Mesothelial cell of epicardium (in vitro differentiated cells): Measurements from ENCODE around the gene FBXO10. TPM values are rescaled to one million over a fixed set of nuclear protein-coding genes. Genes with fewer than 3 reads are reported as not detected.
A peak's percentile ranks its signal among the peaks of the same experiment; 100 is the strongest.

Experiments
- DNase-seq, 2 experiments: peaks; one replicate each; pipeline ENCODE4 v3.0.0; 2021; ENCODE audit warnings: low spot score in 2 of 2; ENCODE audit not compliant: unreplicated experiment in 2 of 2
- H3K27ac Mint-ChIP-seq: 2 replicates; pipeline ENCODE4 v1.8.0; 2021; ENCODE audit warnings: mixed read lengths
- H3K27me3 Mint-ChIP-seq: 2 replicates; pipeline ENCODE4 v1.8.0; 2021; ENCODE audit warnings: low read depth, mixed read lengths
- H3K36me3 Mint-ChIP-seq: 2 replicates; pipeline ENCODE4 v1.8.0; 2021; ENCODE audit warnings: mixed read lengths
- H3K4me1 Mint-ChIP-seq: 2 replicates; pipeline ENCODE4 v1.8.0; 2021; ENCODE audit warnings: mixed read lengths
- H3K4me3 Mint-ChIP-seq: 2 replicates; pipeline ENCODE4 v1.8.0; 2021; ENCODE audit warnings: mild to moderate bottlenecking, moderate library complexity, mixed read lengths
- H3K9me3 Mint-ChIP-seq: 2 replicates; pipeline ENCODE4 v1.8.0; 2021; ENCODE audit warnings: mixed read lengths
- CTCF ChIP-seq: fragments of 200-600 bp; sonication (generic); IDR thresholded peaks from one replicate; pipeline ENCODE4 v1.5.0; 2021; ENCODE audit warnings: antibody characterized with exemption; ENCODE audit not compliant: unreplicated experiment
- total RNA-seq: library from RNA; stranded (reverse); gene quantifications from 3 replicates; pipeline ENCODE4 v1.2.1, GENCODE V29; 2021

Gene FBXO10
- total RNA-seq, 1 donor from 2014 or later: 26.6 TPM

DNA sequence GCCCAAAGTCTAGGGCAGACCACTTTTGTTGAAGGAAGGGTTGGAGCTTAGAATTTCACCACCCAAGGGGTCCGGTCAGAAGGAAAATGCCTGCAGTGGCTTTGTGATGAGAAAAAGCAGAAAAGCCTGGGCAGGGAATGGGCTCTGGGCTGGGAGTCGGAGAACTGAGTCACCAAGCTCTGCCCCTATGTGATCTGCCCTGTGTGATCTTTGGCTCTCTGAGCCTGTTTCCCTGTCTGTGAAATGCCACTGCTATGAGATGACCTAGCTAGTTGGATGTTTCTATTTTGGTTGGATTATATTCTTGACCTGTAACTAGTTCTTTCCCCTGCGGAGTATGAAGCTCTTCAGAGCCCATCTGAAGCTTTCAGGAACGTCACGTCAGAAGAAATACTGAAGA is 80.6 kb downstream of the FBXO10 start:
- no peak overlapping the region for H3K27ac Mint-ChIP-seq
- H3K36me3 Mint-ChIP-seq: peaks cover 36% of the 10 kb centered on the region
- H3K4me3 Mint-ChIP-seq: no peak overlapping the region
- no peak for TF ChIP-seq CTCF
- no peaks in the 10 kb centered on the region for H3K4me1 Mint-ChIP-seq
- no peaks in the 10 kb centered on the region for H3K27me3 Mint-ChIP-seq
- H3K9me3 Mint-ChIP-seq: no peaks in the 10 kb centered on the region
- DNase-seq: no peak

DNA sequence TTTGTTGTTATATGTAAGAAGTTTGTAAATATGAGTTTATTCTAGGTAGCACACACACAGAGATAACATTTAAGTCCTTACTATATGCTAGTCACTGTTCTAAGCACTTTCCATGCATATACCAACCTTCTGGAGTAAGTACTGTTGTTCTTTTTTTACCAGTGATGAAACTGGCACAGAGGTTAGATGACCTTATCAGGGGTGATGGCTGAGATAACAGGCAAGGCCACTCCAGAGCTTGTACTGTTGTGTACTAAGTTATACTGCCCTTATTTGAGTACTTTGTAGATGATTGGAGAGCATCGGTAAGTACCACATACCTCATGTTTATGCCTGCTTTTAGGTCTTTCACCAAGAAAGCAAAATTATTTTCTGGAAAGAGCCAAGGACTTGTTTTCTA is 84.2 kb downstream of the FBXO10 start:
- Mint-ChIP-seq H3K27ac (no peak overlapping the region), H3K9me3 (no peaks in the 10 kb centered on the region), H3K36me3 (peaks cover 30% of the 10 kb centered on the region), H3K4me1 (peaks cover 4% of the 10 kb centered on the region), H3K27me3 (no peaks in the 10 kb centered on the region), H3K4me3 (no peak overlapping the region)
- TF ChIP-seq CTCF: no peak
- no peak for DNase-seq

DNA sequence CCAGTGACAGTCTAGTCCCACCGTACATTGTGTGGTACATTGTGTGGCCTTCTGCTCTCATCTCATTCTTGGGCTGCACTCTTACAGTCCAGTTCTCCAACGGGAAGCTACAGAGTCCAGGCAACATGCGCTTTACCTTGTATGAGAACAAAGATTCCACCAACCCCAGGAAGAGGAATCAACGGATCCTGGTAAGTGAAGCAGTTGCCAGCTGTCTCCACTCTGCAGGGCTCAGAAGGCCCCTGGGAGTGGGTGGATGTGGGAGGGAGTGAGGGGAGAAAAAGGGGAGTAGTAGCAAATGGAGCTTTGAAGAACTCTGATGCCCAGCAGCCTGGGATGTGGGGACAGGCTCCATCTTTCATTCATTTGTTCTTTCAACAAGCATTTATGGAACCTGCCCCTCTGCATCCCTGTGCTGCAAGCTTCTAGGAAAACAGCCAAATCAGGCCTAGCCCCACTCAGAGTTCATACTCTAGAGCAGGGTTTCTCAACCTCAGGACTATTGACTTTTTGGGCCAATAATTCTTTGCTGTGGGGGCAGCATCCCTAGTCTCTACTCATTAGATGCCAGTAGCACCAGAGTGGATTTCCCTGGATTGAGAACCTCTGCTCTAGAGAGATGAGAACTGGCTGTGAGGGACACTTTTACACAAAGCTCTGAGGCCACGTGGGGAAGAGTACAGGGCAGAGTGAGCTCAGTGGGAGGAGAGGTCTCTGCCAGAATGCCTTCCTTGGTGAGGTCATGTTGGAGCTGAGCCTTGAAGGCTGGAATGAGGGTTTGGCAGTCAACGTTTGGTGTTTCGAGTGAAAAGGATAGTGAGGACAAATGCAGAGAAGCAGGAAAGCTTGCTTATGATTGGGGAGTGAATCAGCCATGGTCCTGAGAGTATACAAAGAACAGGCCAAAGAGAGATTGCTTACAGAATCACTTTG is 89.3 kb downstream of the FBXO10 start:
- Mint-ChIP-seq H3K4me1 (peaks cover 20% of the 10 kb centered on the region), H3K36me3 (peaks cover 14% of the 10 kb centered on the region), H3K9me3 (no peaks in the 10 kb centered on the region), H3K4me3 (peak overlapping the region; percentile 83), H3K27ac (peak overlapping the region; percentile 87), H3K27me3 (no peaks in the 10 kb centered on the region)
- peak in 1 of 2 experiments; percentile 36 for DNase-seq
- no peak for TF ChIP-seq CTCF

- DNase-seq: peak in 1 of 2 experiments; percentile 38
- no peaks in the 10 kb centered on the region for H3K9me3 Mint-ChIP-seq
- peak overlapping the region; percentile 87 for H3K27ac Mint-ChIP-seq
- peaks cover 12% of the 10 kb centered on the region for H3K36me3 Mint-ChIP-seq
- no peaks in the 10 kb centered on the region for H3K27me3 Mint-ChIP-seq
- peak overlapping the region; percentile 83 for H3K4me3 Mint-ChIP-seq
- TF ChIP-seq CTCF: no peak
- H3K4me1 Mint-ChIP-seq: peaks cover 20% of the 10 kb centered on the region
Observed at GRCh38 chr9:37486256-37486615, 89.9 kb downstream of the FBXO10 start.

GRCh38 chr9:37485389-37486255 is 90.6 kb downstream of the FBXO10 start, which contains the start of gene POLR1E:
TSS of gene POLR1E (plus strand) at chr9:37485948. CDS start at chr9:37486048, 100 bp downstream.
- peak; percentile 89 to 94 for DNase-seq
- Mint-ChIP-seq H3K4me1 (peaks cover 20% of the 10 kb centered on the region), H3K27ac (peak within 1 kb of the TSS; percentile 87), H3K4me3 (peak within 1 kb of the TSS; percentile 83), H3K9me3 (no peaks in the 10 kb centered on the region), H3K27me3 (no peaks in the 10 kb centered on the region), H3K36me3 (peaks cover 9% of the 10 kb centered on the region)
- no peak for TF ChIP-seq CTCF
